Panc1 (cell line): ENCODE results near the gene BRD1. TPM values are rescaled to one million over a fixed set of nuclear protein-coding genes. Genes with fewer than 3 reads are reported as not detected.

Source experiments
- ATAC-seq: fragments of 200-7000 bp; cut with Tn5 transposase; 2 replicates; pipeline ENCODE4 v1.9.1; 2020; ENCODE audit warnings: mild to moderate bottlenecking, moderate library complexity
- BruUV-seq: library from RNA; stranded (reverse); fragments of 400-500 nt; replicated peaks from 2 replicates; lab custom pipeline; 2021; lab: Mats Ljungman, UMichigan
- CTCF ChIA-PET: fragments of 300-600 bp; sonication (Branson Sonifier 250); formaldehyde crosslinking; loops from one replicate; lab custom pipeline; 2022; ENCODE audit warnings: antibody characterized with exemption; lab: Charles Lee
- POLR2A ChIA-PET: fragments of 300-600 bp; sonication (Branson Sonifier 250); formaldehyde crosslinking; loops from one replicate; lab custom pipeline; 2022; ENCODE audit warnings: antibody characterized with exemption; lab: Charles Lee
- DNase-seq: peaks from one replicate; pipeline ENCODE4 v3.0.0-alpha.2; 2010; ENCODE audit warnings: low read depth, low spot score
- H3K27ac ChIP-seq: 2 replicates; pipeline ENCODE4 v1.5.1; 2011; ENCODE audit warnings: mild to moderate bottlenecking, low read length, inconsistent platforms
- H3K27me3 ChIP-seq: fragments of 200-500 bp; sonication (Bioruptor generic); 2 replicates; pipeline ENCODE4 v1.6.0; 2014; ENCODE audit warnings: low read length, inconsistent platforms; ENCODE audit not compliant: control insufficient read depth, insufficient read depth
- H3K36me3 ChIP-seq: fragments of 200-500 bp; sonication (Bioruptor generic); 2 replicates; pipeline ENCODE4 v1.5.1; 2014; ENCODE audit warnings: inconsistent platforms, mild to moderate bottlenecking, low read length, moderate library complexity; ENCODE audit not compliant: control insufficient read depth, insufficient read depth
- H3K4me1 ChIP-seq: 2 replicates; pipeline ENCODE4 v1.5.1; 2011; ENCODE audit warnings: inconsistent platforms, mild to moderate bottlenecking, low read length, moderate library complexity; ENCODE audit not compliant: control insufficient read depth, insufficient read depth
- H3K4me3 ChIP-seq, 2 experiments: 2 replicates each; pipeline ENCODE4 v1.5.1; 2011 to 2012; ENCODE audit warnings: low read depth in 2 of 2, low read length in 2 of 2, mild to moderate bottlenecking in 2 of 2, inconsistent platforms in 1 of 2, moderate library complexity in 1 of 2
- H3K9me3 ChIP-seq: fragments of 200-500 bp; sonication (Bioruptor generic); 2 replicates; pipeline ENCODE4 v1.5.1; 2014; ENCODE audit warnings: low read depth, mild to moderate bottlenecking, inconsistent platforms, low read length, moderate library complexity; ENCODE audit not compliant: control insufficient read depth, insufficient read depth
- POLR2AphosphoS5 ChIP-seq: IDR thresholded peaks from 2 replicates; pipeline ENCODE4 v1.6.1; 2012; ENCODE audit warnings: mild to moderate bottlenecking, low read depth, low read length, moderate library complexity
- REST ChIP-seq, 2 experiments: IDR thresholded peaks; 2 replicates each; pipeline ENCODE4 v1.6.1; 2011 to 2012; ENCODE audit warnings: low read depth in 2 of 2, control low read depth in 1 of 2, low read length in 1 of 2, mild to moderate bottlenecking in 1 of 2, moderate library complexity in 1 of 2; ENCODE audit not compliant: insufficient read depth in 1 of 2
- SIN3A ChIP-seq: IDR thresholded peaks from 2 replicates; pipeline ENCODE4 v1.6.1; 2012; ENCODE audit warnings: low read depth, mild to moderate bottlenecking, low read length, moderate library complexity, borderline replicate concordance; ENCODE audit not compliant: insufficient read depth
- TCF7L2 ChIP-seq: IDR thresholded peaks from 2 replicates; pipeline ENCODE4 v1.6.1; 2011; ENCODE audit warnings: mild to moderate bottlenecking, low read depth, low read length, inconsistent platforms
- in situ Hi-C: cut with HindIII; loops from 2 replicates; pipeline ENCODE4 v1.10.0; 2016; ENCODE audit warnings: low sequenced_read_pairs, low pct_unique_long_range_greater_than_20kb
- intact Hi-C: fragments of 100-400 bp; cut with micrococcal nuclease; formaldehyde crosslinking; loops from one replicate; pipeline ENCODE4 v1.10.0; 2022; ENCODE audit not compliant: unreplicated experiment
- total RNA-seq: library from RNA; stranded (reverse); gene quantifications from one replicate; pipeline ENCODE4 v1.2.1, GENCODE V29; 2021; ENCODE audit not compliant: unreplicated experiment
- TF ChIP-seq, protein P1 (sequence below): fragments of 450-650 bp; IDR thresholded peaks from 2 replicates; pipeline ENCODE4 v1.5.1; 2017; ENCODE audit warnings: mild to moderate bottlenecking

The BRD1 gene
- total RNA-seq, 1 experiment from 2014 or later: 24.0 TPM

GRCh38 chr22:49866134-49866533, 38.5 kb upstream of the BRD1 start:
- in situ Hi-C loops: no loop called here
- no peak for ATAC-seq
- no peak for DNase-seq
- peaks cover 7% of the 10 kb centered on the region for H3K4me1 ChIP-seq
- intact Hi-C loops: no loop called here
- CTCF ChIA-PET: no interaction called here
- TF ChIP-seq, protein P1, sequence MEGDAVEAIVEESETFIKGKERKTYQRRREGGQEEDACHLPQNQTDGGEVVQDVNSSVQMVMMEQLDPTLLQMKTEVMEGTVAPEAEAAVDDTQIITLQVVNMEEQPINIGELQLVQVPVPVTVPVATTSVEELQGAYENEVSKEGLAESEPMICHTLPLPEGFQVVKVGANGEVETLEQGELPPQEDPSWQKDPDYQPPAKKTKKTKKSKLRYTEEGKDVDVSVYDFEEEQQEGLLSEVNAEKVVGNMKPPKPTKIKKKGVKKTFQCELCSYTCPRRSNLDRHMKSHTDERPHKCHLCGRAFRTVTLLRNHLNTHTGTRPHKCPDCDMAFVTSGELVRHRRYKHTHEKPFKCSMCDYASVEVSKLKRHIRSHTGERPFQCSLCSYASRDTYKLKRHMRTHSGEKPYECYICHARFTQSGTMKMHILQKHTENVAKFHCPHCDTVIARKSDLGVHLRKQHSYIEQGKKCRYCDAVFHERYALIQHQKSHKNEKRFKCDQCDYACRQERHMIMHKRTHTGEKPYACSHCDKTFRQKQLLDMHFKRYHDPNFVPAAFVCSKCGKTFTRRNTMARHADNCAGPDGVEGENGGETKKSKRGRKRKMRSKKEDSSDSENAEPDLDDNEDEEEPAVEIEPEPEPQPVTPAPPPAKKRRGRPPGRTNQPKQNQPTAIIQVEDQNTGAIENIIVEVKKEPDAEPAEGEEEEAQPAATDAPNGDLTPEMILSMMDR: no peak
- no peak for TF ChIP-seq POLR2AphosphoS5
- no peak for TF ChIP-seq TCF7L2
- no peak for TF ChIP-seq SIN3A
- no peak for TF ChIP-seq REST (IDR thresholded peaks at IDR 0.05; ENCODE audit: insufficient read depth in 1 of 2, low read depth in 2 of 2, low read length in 1 of 2)
- no peaks in the 10 kb centered on the region for H3K36me3 ChIP-seq
- H3K4me3 ChIP-seq: no peak overlapping the region
- no peak overlapping the region for H3K27ac ChIP-seq
- no peaks in the 10 kb centered on the region for H3K27me3 ChIP-seq
- no TSS peak for BruUV-seq
- POLR2A ChIA-PET: no interaction called here
- H3K9me3 ChIP-seq: peaks cover 13% of the 10 kb centered on the region; the same call in 1 of the 2 replicates

DNA sequence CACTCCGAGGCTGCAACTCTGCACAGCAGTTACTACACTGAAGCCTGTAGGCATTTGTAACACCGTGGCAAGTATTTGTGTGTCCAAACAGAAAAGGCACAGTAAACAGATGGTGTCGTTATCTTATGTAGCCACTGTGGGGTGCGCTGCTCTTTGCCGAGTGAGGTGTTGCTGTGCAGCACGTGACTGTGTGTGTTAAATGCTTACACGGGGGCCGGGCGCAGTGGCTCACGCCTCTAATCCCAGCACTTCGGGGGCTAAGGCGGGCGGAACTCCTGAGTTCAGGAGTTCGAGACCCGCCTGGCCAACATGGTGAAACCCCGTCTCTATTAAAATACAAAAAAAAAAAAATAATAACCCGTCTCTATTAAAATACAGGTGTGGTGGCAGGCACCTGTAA, 37.5 kb upstream of the BRD1 start:
- intact Hi-C loops (no loop called here), in situ Hi-C loops (no loop called here)
- no TSS peak for BruUV-seq
- ChIA-PET POLR2A (no interaction called here), CTCF (no interaction called here)
- Histone ChIP-seq H3K27ac (no peak overlapping the region), H3K27me3 (no peaks in the 10 kb centered on the region), H3K4me1 (peaks cover 7% of the 10 kb centered on the region), H3K9me3 (peaks cover 13% of the 10 kb centered on the region; the same call in 1 of the 2 replicates), H3K4me3 (no peak overlapping the region), H3K36me3 (no peaks in the 10 kb centered on the region)
- no peak for ATAC-seq
- no peak for DNase-seq
- TF ChIP-seq SIN3A: no peak
- TF ChIP-seq TCF7L2: no peak
- TF ChIP-seq, protein P1: no peak
- no peak for TF ChIP-seq REST (IDR thresholded peaks at IDR 0.05; ENCODE audit: insufficient read depth in 1 of 2, low read depth in 2 of 2, low read length in 1 of 2)
- no peak for TF ChIP-seq POLR2AphosphoS5
